Muscle of leg (tissue), 11 donors: ENCODE results near the gene GPA33. TPM values are rescaled to one million over a fixed set of nuclear protein-coding genes. Genes with fewer than 3 reads are reported as not detected.

Experiments
- DNase-seq: peaks from one replicate; pipeline ENCODE4 v3.0.0; 2013
- H3K27ac ChIP-seq: one replicate; pipeline ENCODE4 v1.5.1; 2013; ENCODE audit warnings: mild to moderate bottlenecking, low read length, control low read depth
- H3K27me3 ChIP-seq: one replicate; pipeline ENCODE4 v1.6.1; 2013; ENCODE audit warnings: low read length; ENCODE audit not compliant: control insufficient read depth, insufficient read depth
- H3K36me3 ChIP-seq: one replicate; pipeline ENCODE4 v1.6.1; 2013; ENCODE audit warnings: low read length; ENCODE audit not compliant: control insufficient read depth, insufficient read depth
- H3K4me1 ChIP-seq: one replicate; pipeline ENCODE4 v1.6.1; 2013; ENCODE audit warnings: low read length; ENCODE audit not compliant: control insufficient read depth, insufficient read depth
- H3K4me3 ChIP-seq: one replicate; pipeline ENCODE4 v1.5.1; 2013; ENCODE audit warnings: low read length, control low read depth
- H3K9me3 ChIP-seq: replicated peaks from 2 replicates; pipeline ENCODE4 v1.6.1; 2013; ENCODE audit warnings: low read depth, low read length; ENCODE audit not compliant: control insufficient read depth
- WGBS: methylation state at CpG from one replicate; pipeline ENCODE4 v1.1.5; 2013; ENCODE audit warnings: missing lambda C conversion rate; ENCODE audit not compliant: insufficient coverage; 5-methylcytosine and 5-hydroxymethylcytosine counted together
- polyA plus RNA-seq, 8 donors: library from polyadenylated mRNA; unstranded; fragments of 120-200 nt; gene quantifications; one replicate each; pipeline versions ENCODE4 v1.2.1 to v1.2.3, GENCODE V29; 2013; ENCODE audit warnings: inconsistent platforms in 1 of 8, low replicate concordance in 1 of 8; ENCODE audit not compliant: insufficient read length in 8 of 8, insufficient read depth in 1 of 8
- total RNA-seq: library from RNA; stranded (reverse); fragments of 120-200 nt; gene quantifications from one replicate; pipeline ENCODE4 v1.2.4, GENCODE V29; 2013

The GPA33 gene
- total and polyA plus RNA-seq, 9 donors, result 0.04 to 3.7 (median 0.11) TPM; not detected in 1

DNA sequence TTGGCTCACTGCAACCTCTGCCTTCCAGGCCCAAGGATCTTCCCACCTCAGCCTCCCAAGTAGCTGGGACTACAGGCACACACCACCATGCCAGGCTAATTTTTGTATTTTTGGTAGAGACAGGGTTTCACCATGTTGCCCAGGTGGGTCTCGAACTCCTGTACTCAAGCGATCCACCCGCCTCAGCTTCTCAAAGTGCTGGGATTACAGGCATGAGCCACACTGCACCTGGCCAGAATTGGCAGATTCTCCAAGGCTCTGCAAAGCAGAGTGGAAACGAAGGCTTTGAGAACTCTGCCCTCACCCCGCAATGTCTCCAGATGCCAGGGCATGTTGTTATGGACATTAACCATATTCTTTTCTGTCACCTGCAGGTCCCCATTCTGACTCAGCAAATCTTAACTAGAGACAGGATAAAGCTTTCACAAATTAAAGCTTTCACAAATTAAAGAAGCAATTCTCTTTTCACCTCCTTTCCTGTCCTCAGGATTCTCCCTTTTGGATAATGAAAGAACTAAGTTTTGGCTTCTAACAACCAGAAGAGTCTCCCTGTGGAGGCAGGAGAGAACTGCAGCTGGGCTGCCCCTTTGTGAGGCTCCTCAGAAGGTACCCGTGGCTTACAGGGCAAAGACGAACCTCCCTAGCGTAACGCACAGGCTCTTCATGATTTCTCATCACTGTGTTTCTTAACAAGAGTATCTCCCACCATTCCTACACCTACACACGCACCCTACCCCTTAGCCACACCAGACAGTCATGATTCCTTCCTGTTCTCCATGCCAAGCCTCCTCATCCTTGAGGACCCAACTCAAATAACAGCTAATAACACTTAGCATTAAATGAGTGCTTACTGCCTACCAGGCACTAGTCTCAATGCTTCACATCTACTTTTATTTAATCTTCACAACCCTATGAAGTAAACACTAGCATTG lies 29.8 kb downstream of the GPA33 start:
- no peaks in the 10 kb centered on the region for H3K9me3 ChIP-seq
- DNase-seq, result no peak
- 70% methylated on average over 9 of the region's 10 CpGs for WGBS
- H3K4me3 ChIP-seq, result no peak overlapping the region
- H3K36me3 ChIP-seq, result no peaks in the 10 kb centered on the region
- peaks cover 2% of the 10 kb centered on the region for H3K27me3 ChIP-seq
- H3K4me1 ChIP-seq, result peaks cover 6% of the 10 kb centered on the region
- no peak overlapping the region for H3K27ac ChIP-seq

DNA sequence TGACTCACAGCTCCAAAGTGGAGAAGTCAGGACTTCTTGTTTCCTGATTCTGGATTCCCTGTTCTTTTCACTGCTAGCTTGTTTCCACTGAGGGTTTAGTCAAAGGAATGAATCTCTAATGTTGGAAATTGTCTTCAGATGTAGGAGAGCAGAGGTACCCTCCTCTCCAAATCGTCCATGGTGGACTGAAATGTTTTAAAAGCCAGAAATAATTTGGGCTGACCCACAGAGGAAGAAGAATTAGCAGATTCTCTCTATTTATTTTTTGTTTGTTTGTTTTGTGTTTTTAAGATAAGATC lies 30.4 kb downstream of the GPA33 start:
- H3K9me3 ChIP-seq, result no peaks in the 10 kb centered on the region
- H3K36me3 ChIP-seq, result no peaks in the 10 kb centered on the region
- DNase-seq, result no peak
- no peak overlapping the region for H3K27ac ChIP-seq
- H3K27me3 ChIP-seq, result peaks cover 2% of the 10 kb centered on the region
- H3K4me3 ChIP-seq, result no peak overlapping the region
- peaks cover 6% of the 10 kb centered on the region for H3K4me1 ChIP-seq
- WGBS, result no CpG with 5 or more reads among the region's 1 CpG

DNA sequence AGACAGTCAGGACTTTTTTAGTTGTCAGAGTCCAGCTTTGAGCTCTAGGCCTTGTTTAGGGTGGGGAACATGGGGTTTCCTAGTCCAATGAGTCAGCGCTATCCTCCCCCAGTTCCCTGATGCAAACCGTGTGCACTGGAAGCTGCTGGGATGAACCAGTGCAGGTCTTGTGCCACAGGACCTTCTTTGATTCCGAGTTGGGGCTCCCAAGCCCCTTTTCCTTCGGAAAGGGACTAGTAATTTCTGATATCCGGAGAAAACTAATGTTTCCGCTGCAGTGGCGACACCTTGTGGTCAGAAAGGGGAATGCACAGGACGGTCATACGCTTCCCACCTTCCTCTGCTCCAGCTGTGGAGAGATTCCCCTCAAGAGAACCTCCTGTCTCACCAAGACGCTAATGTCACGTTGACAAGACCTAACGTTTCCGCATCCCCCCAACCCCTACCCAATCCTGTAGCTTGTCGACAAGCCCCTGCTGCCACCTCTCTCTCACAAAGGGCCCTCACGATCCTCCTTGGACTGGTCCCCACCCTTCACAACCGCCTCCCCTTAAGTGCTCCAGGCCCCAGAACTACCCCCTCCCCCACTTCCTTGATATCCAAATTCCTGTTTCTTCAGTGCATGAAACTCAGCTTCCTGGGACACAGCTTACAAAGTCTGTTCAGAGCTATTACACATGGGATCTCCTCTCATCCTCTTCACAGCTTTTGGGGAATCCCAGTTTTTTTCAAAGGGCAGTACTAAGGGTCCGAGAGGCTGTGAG lies 30.9 kb downstream of the GPA33 start:
- Histone ChIP-seq H3K4me1 (peaks cover 6% of the 10 kb centered on the region), H3K27ac (no peak overlapping the region), H3K9me3 (no peaks in the 10 kb centered on the region), H3K36me3 (no peaks in the 10 kb centered on the region), H3K4me3 (no peak overlapping the region), H3K27me3 (peaks cover 2% of the 10 kb centered on the region)
- 9% methylated on average over 15 of the region's 17 CpGs for WGBS
- peak; percentile 70 for DNase-seq

DNA sequence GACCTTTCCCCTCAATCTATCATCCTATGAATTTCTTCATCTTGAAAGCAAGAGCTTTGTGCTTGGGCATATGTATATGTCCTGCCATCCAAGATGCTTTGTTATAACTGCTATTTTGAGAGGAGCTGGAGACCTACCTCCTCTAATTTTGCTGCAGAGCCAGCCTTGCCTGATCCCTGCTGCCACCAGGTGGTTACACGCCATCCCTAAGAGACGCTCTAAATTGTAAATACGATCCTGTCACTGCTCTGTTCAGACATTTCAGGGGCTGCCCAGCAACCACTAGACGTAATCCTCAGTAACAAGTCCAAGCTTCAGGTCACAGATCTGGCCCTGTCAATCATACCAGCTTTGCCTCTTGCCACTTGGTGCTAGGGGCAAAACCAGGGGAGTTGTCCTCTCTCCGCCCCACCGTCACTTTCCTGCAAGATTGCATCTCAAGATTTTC lies 32.9 kb downstream of the GPA33 start:
- Histone ChIP-seq H3K27me3 (peaks cover 2% of the 10 kb centered on the region), H3K36me3 (no peaks in the 10 kb centered on the region), H3K4me1 (peaks cover 6% of the 10 kb centered on the region), H3K4me3 (no peak overlapping the region), H3K9me3 (no peaks in the 10 kb centered on the region), H3K27ac (no peak overlapping the region)
- 8% methylated on average over 4 of the region's 6 CpGs for WGBS
- DNase-seq, result peak; percentile 49

DNA sequence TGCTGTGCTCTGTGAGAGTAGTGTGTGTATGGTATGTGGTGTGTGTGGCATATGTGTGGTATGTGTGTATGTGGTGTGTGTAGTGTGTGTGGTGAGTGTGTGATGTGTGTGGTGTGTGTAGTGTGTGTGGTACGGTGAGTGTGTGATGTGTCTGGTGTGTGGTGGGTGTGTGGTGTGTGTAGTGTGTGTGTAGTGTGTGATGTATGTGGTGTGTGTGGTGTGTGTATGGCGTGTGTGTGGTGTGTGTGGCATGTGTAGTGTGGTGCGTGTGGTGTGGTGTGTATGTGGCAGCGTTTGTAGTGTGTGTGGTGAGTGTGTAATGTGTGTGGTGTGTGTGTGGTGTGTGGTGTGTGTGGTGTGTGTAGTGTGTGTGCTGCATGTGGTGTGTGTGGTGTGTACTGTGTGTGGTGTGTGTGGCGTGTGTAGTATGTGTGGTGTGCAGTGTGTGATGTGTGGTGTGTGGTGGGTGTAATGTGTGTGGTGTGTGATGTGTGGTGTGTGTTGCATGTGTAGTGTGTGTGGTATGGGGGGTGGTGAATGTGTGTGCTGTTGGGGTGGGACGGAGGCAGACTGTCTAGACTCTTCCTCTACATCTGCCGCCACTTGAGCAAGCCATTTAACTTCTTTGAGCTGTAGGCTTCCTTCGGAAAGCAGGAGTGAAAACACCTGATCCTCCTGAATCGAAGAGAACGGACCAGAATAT lies 33.5 kb downstream of the GPA33 start:
- no peak overlapping the region for H3K27ac ChIP-seq
- H3K4me1 ChIP-seq, result peaks cover 6% of the 10 kb centered on the region
- H3K9me3 ChIP-seq, result no peaks in the 10 kb centered on the region
- no peak for DNase-seq
- no peaks in the 10 kb centered on the region for H3K36me3 ChIP-seq
- peaks cover 2% of the 10 kb centered on the region for H3K27me3 ChIP-seq
- WGBS, result 63% methylated on average over 4 of the region's 10 CpGs
- H3K4me3 ChIP-seq, result no peak overlapping the region

DNA sequence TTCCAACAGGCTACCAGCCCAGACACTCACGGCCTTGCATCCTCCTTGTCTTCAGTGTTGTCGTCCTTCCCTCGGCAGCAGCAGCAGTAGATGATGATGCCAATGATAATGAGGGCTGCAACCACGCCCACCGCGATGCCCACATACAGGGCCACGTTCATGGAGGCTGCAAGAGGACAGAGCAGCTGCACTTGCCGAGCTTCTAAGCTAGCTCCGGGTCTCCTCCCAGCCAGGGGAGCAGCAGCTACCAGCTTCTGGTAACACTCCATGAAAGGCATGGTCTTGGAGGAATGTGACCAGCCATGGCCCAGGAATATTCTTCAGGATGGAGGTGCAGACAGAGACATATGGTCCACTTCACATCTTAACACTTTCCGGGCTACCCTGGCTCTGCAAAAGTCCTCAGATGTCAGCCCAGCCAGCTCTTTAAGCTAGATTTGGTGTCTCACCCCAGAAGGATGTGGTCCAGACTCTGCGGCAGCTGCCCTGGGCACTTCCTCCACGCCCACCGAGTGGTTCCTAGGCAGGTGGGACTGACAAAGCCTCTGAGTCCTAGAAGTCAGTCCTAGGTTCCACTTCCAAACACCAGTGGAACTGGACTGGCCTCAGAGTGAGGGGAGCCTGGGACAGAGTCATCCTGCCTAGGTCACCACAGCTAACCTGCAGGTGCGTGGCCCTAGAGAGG lies 35.1 kb downstream of the GPA33 start:
- Histone ChIP-seq H3K27ac (no peak overlapping the region), H3K36me3 (no peaks in the 10 kb centered on the region), H3K4me3 (no peak overlapping the region), H3K4me1 (peaks cover 6% of the 10 kb centered on the region), H3K27me3 (peaks cover 2% of the 10 kb centered on the region), H3K9me3 (no peaks in the 10 kb centered on the region)
- DNase-seq, result no peak
- WGBS, result 72% methylated on average over 8 of the region's 14 CpGs

DNA sequence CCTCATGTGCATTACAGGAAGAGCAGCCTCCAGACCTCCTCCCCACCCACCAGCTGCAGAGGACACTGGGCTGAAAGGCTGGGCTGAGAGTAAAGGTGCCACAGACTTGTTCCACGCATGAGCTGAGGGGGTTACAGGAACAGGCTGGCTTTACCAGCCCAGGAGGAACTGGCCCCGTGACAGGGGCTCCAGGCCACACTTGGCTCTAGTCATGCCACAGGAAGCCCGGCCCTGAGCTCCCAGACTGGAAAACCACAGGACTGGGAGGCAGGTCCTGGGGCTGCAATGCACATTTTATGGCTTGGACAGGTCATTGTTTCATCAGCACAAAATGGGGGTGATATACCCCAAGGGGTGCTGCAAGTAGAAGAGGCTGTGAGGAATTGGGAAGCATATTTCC lies 35.6 kb downstream of the GPA33 start:
- 63% methylated on average over 3 of the region's 3 CpGs for WGBS
- Histone ChIP-seq H3K9me3 (no peaks in the 10 kb centered on the region), H3K27me3 (peaks cover 2% of the 10 kb centered on the region), H3K4me3 (no peak overlapping the region), H3K4me1 (peaks cover 6% of the 10 kb centered on the region), H3K36me3 (no peaks in the 10 kb centered on the region), H3K27ac (no peak overlapping the region)
- DNase-seq, result no peak

DNA sequence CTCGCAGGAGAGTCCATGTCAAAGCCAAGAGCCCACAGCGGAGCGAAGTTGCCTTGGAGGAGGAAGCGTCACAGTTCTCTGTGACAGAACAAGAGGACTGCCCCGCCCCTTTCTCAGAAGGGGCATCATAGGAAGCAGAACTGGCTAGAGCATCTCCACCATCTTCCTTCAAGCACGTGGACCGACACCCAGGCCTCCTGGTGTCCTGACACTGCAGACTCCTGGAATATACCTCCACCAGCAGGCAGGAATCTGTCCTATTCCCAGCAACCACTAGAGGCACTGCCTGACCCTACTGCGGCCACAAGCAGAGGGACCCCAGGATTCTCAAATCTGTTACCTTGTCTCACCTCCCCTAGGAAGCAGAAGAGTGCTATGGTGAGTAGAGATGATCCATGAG lies 37.8 kb downstream of the GPA33 start:
- 73% methylated on average over 7 of the region's 8 CpGs for WGBS
- no peak for DNase-seq
- H3K27me3 ChIP-seq, result no peaks in the 10 kb centered on the region
- no peak overlapping the region for H3K27ac ChIP-seq
- no peaks in the 10 kb centered on the region for H3K4me1 ChIP-seq
- no peak overlapping the region for H3K4me3 ChIP-seq
- no peaks in the 10 kb centered on the region for H3K9me3 ChIP-seq
- H3K36me3 ChIP-seq, result no peaks in the 10 kb centered on the region

DNA sequence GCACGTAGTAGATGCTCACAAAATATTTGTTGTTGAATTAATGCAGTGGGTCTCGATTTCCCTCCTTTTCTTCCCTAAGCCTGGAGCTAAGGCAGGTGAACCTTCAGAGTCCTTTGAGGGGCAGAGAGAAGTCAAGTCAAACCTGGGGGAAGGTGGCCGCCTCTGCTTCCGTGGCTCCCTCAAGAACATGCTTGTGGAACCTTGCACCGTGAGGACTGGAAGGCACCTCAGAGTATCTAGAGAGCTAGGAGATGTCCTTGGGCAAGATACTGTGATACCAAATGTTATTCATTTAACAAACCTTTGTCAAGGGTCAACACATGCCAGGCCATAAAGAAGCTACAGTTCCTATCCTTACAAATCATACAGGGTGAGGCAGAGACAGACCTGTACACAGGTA lies 38.3 kb downstream of the GPA33 start:
- WGBS, result 100% methylated on average over 2 of the region's 5 CpGs
- Histone ChIP-seq H3K27me3 (no peaks in the 10 kb centered on the region), H3K4me1 (no peaks in the 10 kb centered on the region)

More for the DNA sequence above, 38.3 kb downstream of the GPA33 start:
- H3K27ac ChIP-seq, result no peak overlapping the region
- H3K36me3 ChIP-seq, result no peaks in the 10 kb centered on the region
- no peaks in the 10 kb centered on the region for H3K9me3 ChIP-seq
- no peak overlapping the region for H3K4me3 ChIP-seq
- DNase-seq, result no peak
